AG09319 (cell line): Measurements from ENCODE around the gene SIM1.

Experiments
- DNase-seq: peaks from one replicate; pipeline ENCODE4 v3.0.0-alpha.2; 2010; ENCODE audit warnings: low read depth; ENCODE audit errors: extremely low read depth
- TF ChIP-seq, protein P1 (sequence below): IDR thresholded peaks from 2 replicates; pipeline ENCODE4 v1.5.1; 2011; ENCODE audit warnings: low read depth, mild to moderate bottlenecking, inconsistent platforms, low read length, moderate library complexity

Gene SIM1

GRCh38 chr6:100346203-100346602 is 118.5 kb downstream of the SIM1 start:
- TF ChIP-seq, protein P1, sequence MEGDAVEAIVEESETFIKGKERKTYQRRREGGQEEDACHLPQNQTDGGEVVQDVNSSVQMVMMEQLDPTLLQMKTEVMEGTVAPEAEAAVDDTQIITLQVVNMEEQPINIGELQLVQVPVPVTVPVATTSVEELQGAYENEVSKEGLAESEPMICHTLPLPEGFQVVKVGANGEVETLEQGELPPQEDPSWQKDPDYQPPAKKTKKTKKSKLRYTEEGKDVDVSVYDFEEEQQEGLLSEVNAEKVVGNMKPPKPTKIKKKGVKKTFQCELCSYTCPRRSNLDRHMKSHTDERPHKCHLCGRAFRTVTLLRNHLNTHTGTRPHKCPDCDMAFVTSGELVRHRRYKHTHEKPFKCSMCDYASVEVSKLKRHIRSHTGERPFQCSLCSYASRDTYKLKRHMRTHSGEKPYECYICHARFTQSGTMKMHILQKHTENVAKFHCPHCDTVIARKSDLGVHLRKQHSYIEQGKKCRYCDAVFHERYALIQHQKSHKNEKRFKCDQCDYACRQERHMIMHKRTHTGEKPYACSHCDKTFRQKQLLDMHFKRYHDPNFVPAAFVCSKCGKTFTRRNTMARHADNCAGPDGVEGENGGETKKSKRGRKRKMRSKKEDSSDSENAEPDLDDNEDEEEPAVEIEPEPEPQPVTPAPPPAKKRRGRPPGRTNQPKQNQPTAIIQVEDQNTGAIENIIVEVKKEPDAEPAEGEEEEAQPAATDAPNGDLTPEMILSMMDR: no peak
- no peak for DNase-seq

DNA sequence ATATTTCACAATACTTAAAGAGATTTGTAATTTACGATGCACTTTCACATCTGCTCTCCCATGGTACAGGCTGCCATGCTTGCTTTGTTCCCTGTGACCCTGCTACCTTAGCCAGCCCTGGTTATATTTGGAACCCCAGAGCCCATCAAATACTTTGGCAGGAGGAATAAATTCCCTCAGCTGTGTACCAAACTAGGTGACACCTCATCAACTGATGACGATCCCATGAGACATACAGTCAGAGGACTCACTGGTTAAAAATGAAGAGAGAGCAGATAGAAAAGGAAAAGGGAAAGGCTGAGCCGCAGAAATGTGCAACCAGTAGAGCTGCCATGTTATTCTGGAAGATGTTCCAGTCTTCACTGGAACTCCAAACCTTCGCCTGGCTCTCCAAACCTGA is 120.0 kb downstream of the SIM1 start:
- TF ChIP-seq, protein P1: no peak
- no peak for DNase-seq

GRCh38 chr6:100344321-100344720 is 120.4 kb downstream of the SIM1 start:
- DNase-seq: no peak
- TF ChIP-seq, protein P1: no peak

GRCh38 chr6:100343316-100344077 is 121.2 kb downstream of the SIM1 start:
- DNase-seq: no peak
- TF ChIP-seq, protein P1: no peak

DNA sequence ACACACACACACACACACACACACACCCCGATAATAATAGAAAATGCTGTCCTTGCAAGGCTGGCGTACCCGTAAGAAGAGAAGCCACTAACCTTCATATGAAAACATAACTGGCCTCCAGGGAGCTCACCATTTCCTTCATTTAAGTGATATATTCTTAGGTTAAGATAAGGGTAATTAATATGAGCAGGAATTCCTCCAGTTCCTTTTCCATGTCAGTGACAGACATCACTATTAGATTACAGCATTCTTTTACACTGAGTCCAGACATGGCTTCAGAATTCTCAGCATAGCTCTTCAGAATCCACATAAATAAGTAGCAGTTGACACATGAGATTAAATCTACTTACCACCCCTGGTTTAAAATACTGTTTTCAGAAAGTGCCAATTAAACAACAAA is 121.9 kb downstream of the SIM1 start:
- DNase-seq: no peak
- TF ChIP-seq, protein P1: no peak

GRCh38 chr6:100339574-100340255 is 125.0 kb downstream of the SIM1 start:
- DNase-seq: no peak
- TF ChIP-seq, protein P1: no peak

GRCh38 chr6:100338090-100338489 is 126.6 kb downstream of the SIM1 start:
- TF ChIP-seq, protein P1: no peak
- DNase-seq: no peak
